WTC11 (cell line): ENCODE data around the gene EXOC6. TPM values are rescaled to one million over a fixed set of nuclear protein-coding genes. Genes with fewer than 3 reads are reported as not detected.

Source experiments
- ATAC-seq: fragments of 200-7000 bp; cut with Tn5 transposase; 2 replicates; pipeline ENCODE4 v1.10.0; 2021; ENCODE audit warnings: mild to moderate bottlenecking, moderate library complexity
- CTCF ChIA-PET: fragments of 300-600 bp; sonication (Branson Sonifier 250); formaldehyde crosslinking; loops from one replicate; lab custom pipeline; 2021; ENCODE audit warnings: antibody characterized with exemption; lab: Charles Lee
- POLR2A ChIA-PET: fragments of 350-600 bp; sonication (Branson Sonifier 250); formaldehyde crosslinking; loops from one replicate; lab custom pipeline; 2021; ENCODE audit warnings: antibody characterized with exemption; lab: Charles Lee
- DNase-seq: peaks from one replicate; pipeline ENCODE4 v3.0.0; 2021; ENCODE audit warnings: low spot score
- H3K27ac Mint-ChIP-seq: 2 replicates; pipeline ENCODE4 v1.8.0; 2021; ENCODE audit warnings: mixed read lengths
- H3K27me3 Mint-ChIP-seq: 2 replicates; pipeline ENCODE4 v1.8.0; 2021; ENCODE audit warnings: low read depth, mild to moderate bottlenecking, moderate library complexity, mixed read lengths
- H3K36me3 Mint-ChIP-seq: 2 replicates; pipeline ENCODE4 v1.8.0; 2021; ENCODE audit warnings: mixed read lengths
- H3K4me1 Mint-ChIP-seq: 2 replicates; pipeline ENCODE4 v1.8.0; 2022; ENCODE audit warnings: mixed read lengths
- H3K4me3 Mint-ChIP-seq: 2 replicates; pipeline ENCODE4 v1.8.0; 2021; ENCODE audit warnings: mild to moderate bottlenecking, moderate library complexity, mixed read lengths
- H3K9me3 Mint-ChIP-seq: 2 replicates; pipeline ENCODE4 v1.8.0; 2021; ENCODE audit warnings: mixed read lengths
- CBFB ChIP-seq: sonication (generic); formaldehyde crosslinking; IDR thresholded peaks from 2 replicates; pipeline ENCODE4 v1.8.1; 2022; ENCODE audit warnings: mild to moderate bottlenecking, low read depth, missing genetic modification reagents
- CREB1 ChIP-seq: sonication (generic); formaldehyde crosslinking; IDR thresholded peaks from 2 replicates; pipeline ENCODE4 v1.8.0; 2023; ENCODE audit warnings: mild to moderate bottlenecking, missing genetic modification reagents
- FOXP1 ChIP-seq: sonication (generic); formaldehyde crosslinking; IDR thresholded peaks from 2 replicates; pipeline ENCODE4 v1.8.0; 2022; ENCODE audit warnings: missing genetic modification reagents, mild to moderate bottlenecking, moderate library complexity, borderline replicate concordance
- KAT7 ChIP-seq: sonication (generic); formaldehyde crosslinking; IDR thresholded peaks from 2 replicates; pipeline ENCODE4 v1.8.1; 2023; ENCODE audit warnings: missing genetic modification reagents, mild to moderate bottlenecking, borderline replicate concordance
- OVOL2 ChIP-seq: fragments of 250-450 bp; sonication (Bioruptor Pico); IDR thresholded peaks from 2 replicates; pipeline ENCODE4 v1.9.0; 2021; ENCODE audit warnings: mild to moderate bottlenecking, borderline replicate concordance
- RELA ChIP-seq: sonication (generic); formaldehyde crosslinking; IDR thresholded peaks from 2 replicates; pipeline ENCODE4 v1.8.1; 2022; ENCODE audit warnings: missing genetic modification reagents, mild to moderate bottlenecking, borderline replicate concordance
- SOX15 ChIP-seq: fragments of 250-450 bp; sonication (Bioruptor Pico); IDR thresholded peaks from 2 replicates; pipeline ENCODE4 v1.9.0; 2021; ENCODE audit warnings: mild to moderate bottlenecking
- TCF7 ChIP-seq: sonication (generic); formaldehyde crosslinking; IDR thresholded peaks from 2 replicates; pipeline ENCODE4 v1.8.0; 2022; ENCODE audit warnings: mild to moderate bottlenecking, low read depth, missing genetic modification reagents, moderate library complexity
- ZBTB21 ChIP-seq: sonication (generic); formaldehyde crosslinking; IDR thresholded peaks from 2 replicates; pipeline ENCODE4 v1.8.1; 2023; ENCODE audit warnings: mild to moderate bottlenecking, missing genetic modification reagents, borderline replicate concordance
- ZNF232 ChIP-seq: sonication (generic); formaldehyde crosslinking; IDR thresholded peaks from 2 replicates; pipeline ENCODE4 v1.8.0; 2022; ENCODE audit warnings: mild to moderate bottlenecking, missing genetic modification reagents
- ZNF317 ChIP-seq: sonication (generic); formaldehyde crosslinking; IDR thresholded peaks from 2 replicates; pipeline ENCODE4 v1.8.1; 2023; ENCODE audit warnings: low read depth, mild to moderate bottlenecking, moderate library complexity, missing genetic modification reagents, borderline replicate concordance
- ZNF423 ChIP-seq: fragments of 250-450 bp; sonication (Bioruptor Pico); IDR thresholded peaks from 2 replicates; pipeline ENCODE4 v2.1.2; 2022; ENCODE audit warnings: mild to moderate bottlenecking, moderate library complexity
- total RNA-seq: library from RNA; stranded (reverse); gene quantifications from 3 replicates; pipeline ENCODE4 v1.2.3, GENCODE V29; 2021
- TF ChIP-seq, protein P1 (sequence below): sonication (generic); formaldehyde crosslinking; IDR thresholded peaks from 2 replicates; pipeline ENCODE4 v1.8.1; 2022; ENCODE audit warnings: missing genetic modification reagents, borderline replicate concordance
- TF ChIP-seq, protein P2 (sequence below): fragments of 250-450 bp; sonication (Bioruptor Pico); IDR thresholded peaks from 2 replicates; pipeline ENCODE4 v1.9.0; 2021; ENCODE audit warnings: moderate library complexity, mild to moderate bottlenecking, inconsistent platforms, borderline replicate concordance
- TF ChIP-seq, protein P3 (sequence below): fragments of 250-450 bp; sonication (Bioruptor Pico); conservative IDR thresholded peaks from 2 replicates; pipeline ENCODE4 v1.9.0; 2021; ENCODE audit warnings: mild to moderate bottlenecking
- TF ChIP-seq, protein P4 (sequence below): sonication (generic); formaldehyde crosslinking; IDR thresholded peaks from 2 replicates; pipeline ENCODE4 v1.8.1; 2023; ENCODE audit warnings: mild to moderate bottlenecking, missing genetic modification reagents
- TF ChIP-seq, protein P5 (sequence below): sonication (generic); formaldehyde crosslinking; IDR thresholded peaks from 2 replicates; pipeline ENCODE4 v1.8.1; 2023; ENCODE audit warnings: mild to moderate bottlenecking, moderate library complexity, missing genetic modification reagents

EXOC6 gene
- total RNA-seq, 1 experiment from 2014 or later = 5.0 TPM

DNA sequence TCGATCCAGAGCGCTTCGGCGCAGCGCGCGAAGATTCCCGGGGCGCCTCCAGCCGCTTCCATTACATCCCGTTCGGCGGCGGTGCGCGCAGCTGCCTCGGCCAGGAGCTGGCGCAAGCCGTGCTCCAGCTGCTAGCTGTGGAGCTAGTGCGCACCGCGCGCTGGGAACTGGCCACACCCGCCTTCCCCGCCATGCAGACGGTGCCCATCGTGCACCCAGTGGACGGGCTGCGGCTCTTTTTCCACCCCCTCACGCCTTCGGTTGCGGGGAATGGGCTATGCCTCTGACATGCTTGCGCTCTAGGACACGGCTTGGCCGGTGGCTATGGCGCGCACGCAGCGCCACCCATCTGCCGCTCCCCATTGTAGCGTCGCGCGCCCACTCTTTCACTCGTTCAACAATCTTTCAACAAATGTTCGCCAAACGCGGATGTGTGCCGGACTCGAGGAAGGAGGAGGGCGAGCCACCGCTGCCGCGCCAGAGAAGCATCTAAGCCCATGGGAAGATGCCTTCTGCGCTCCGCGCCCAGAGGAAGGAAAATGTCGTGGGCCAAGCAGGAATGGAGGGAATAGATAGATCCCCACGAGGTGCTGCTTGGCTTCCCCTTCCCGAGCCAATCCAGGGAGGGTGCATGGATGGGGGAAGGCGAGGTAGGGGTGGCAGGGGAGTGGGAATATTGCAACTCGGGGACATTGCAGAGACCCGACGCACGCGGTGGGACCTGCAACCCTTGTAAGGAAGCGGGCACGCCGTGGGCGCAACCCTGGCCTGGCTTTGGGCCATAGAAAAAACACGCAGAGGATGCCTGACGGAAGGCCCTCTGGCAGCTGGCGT, 220.3 kb downstream of the EXOC6 start (continued):
- TF ChIP-seq, protein P1, sequence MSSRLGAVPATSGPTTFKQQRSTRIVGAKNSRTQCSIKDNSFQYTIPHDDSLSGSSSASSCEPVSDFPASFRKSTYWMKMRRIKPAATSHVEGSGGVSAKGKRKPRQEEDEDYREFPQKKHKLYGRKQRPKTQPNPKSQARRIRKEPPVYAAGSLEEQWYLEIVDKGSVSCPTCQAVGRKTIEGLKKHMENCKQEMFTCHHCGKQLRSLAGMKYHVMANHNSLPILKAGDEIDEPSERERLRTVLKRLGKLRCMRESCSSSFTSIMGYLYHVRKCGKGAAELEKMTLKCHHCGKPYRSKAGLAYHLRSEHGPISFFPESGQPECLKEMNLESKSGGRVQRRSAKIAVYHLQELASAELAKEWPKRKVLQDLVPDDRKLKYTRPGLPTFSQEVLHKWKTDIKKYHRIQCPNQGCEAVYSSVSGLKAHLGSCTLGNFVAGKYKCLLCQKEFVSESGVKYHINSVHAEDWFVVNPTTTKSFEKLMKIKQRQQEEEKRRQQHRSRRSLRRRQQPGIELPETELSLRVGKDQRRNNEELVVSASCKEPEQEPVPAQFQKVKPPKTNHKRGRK (CRISPR knock-in tag) = no peak
- TF ChIP-seq OVOL2 (CRISPR knock-in tag) (no peak), RELA (CRISPR knock-in tag) (peak; percentile 72; the same call in 1 of the 2 replicates), ZBTB21 (no peak), ZNF423 (CRISPR knock-in tag) (no peak), SOX15 (no peak), TCF7 (no peak), ZNF317 (CRISPR knock-in tag) (0 out of 2 replicates have a peak, but pooled peaks have one; percentile 38)
- TF ChIP-seq, protein P2, sequence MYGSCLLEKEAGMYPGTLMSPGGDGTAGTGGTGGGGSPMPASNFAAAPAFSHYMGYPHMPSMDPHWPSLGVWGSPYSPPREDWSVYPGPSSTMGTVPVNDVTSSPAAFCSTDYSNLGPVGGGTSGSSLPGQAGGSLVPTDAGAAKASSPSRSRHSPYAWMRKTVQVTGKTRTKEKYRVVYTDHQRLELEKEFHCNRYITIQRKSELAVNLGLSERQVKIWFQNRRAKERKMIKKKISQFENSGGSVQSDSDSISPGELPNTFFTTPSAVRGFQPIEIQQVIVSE (CRISPR knock-in tag) = no peak
- TF ChIP-seq, all 79 proteins: peak for 9

DNA sequence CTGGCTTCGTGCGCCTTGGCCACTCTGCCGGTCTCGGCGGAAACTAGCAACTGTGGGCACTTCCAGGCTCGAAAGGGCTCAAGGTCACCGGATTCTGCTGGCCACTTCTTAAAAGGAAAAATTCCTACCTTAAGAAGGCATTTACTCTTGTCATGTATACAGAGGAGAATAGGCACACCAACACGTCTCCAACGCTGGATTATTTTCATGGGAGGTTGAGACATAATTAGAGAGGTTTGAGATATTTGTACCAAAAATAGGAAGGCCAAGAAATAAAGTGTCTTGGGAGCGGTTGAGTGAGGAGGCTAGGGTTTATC, 220.9 kb downstream of the EXOC6 start:
- peak overlapping the region; percentile 69 for H3K4me3 Mint-ChIP-seq
- DNase-seq = no peak
- no peak for TF ChIP-seq KAT7
- no peak for TF ChIP-seq CBFB
- no peak for TF ChIP-seq ZNF232
- TF ChIP-seq, protein P2 (CRISPR knock-in tag) = no peak
- TF ChIP-seq, protein P3, sequence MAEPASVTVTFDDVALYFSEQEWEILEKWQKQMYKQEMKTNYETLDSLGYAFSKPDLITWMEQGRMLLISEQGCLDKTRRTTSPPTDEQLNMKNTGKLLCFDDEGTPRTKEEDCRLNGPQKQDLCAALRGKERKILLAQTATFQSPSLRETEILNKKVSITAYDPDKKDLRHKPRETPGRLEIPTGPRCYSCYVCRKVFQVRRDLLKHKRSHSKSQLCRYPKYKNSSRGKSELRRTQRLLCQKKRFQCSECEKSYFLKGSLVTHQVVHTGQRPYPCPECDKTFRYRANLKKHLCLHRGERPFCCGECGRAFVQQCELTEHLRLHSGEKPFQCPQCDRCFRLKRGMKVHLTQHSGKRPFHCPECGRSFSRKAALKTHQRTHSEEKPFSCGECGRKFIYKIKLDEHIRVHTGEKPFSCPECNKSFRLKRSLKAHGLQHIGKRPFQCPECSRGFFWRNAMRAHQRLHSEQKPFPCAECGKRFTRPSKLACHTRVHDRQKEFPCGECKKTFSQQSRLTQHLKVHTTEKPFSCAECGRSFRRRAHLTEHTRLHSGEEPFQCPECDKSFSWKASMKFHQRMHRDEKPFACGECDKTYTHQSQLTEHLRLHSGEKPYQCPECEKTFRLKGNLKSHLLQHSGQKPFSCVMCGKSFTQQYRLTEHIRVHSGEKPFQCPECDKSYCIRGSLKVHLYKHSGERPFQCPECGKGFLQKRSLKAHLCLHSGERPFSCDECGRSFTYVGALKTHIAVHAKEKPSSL (CRISPR knock-in tag) = no peak
- TF ChIP-seq, protein P4, sequence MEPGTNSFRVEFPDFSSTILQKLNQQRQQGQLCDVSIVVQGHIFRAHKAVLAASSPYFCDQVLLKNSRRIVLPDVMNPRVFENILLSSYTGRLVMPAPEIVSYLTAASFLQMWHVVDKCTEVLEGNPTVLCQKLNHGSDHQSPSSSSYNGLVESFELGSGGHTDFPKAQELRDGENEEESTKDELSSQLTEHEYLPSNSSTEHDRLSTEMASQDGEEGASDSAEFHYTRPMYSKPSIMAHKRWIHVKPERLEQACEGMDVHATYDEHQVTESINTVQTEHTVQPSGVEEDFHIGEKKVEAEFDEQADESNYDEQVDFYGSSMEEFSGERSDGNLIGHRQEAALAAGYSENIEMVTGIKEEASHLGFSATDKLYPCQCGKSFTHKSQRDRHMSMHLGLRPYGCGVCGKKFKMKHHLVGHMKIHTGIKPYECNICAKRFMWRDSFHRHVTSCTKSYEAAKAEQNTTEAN (CRISPR knock-in tag) = no peak
- TF ChIP-seq CREB1 (CRISPR knock-in tag) = no peak
- TF ChIP-seq, protein P5, sequence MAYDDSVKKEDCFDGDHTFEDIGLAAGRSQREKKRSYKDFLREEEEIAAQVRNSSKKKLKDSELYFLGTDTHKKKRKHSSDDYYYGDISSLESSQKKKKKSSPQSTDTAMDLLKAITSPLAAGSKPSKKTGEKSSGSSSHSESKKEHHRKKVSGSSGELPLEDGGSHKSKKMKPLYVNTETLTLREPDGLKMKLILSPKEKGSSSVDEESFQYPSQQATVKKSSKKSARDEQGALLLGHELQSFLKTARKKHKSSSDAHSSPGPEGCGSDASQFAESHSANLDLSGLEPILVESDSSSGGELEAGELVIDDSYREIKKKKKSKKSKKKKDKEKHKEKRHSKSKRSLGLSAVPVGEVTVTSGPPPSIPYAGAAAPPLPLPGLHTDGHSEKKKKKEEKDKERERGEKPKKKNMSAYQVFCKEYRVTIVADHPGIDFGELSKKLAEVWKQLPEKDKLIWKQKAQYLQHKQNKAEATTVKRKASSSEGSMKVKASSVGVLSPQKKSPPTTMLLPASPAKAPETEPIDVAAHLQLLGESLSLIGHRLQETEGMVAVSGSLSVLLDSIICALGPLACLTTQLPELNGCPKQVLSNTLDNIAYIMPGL (CRISPR knock-in tag) = no peak
- TF ChIP-seq FOXP1 = no peak
- TF ChIP-seq, all 79 proteins: peak for 0
- ChIA-PET POLR2A (no interaction called here), CTCF (interaction anchor here (1.4 kb wide), 1 partner anchor 63 kb away, joined by 6 read pairs; no protein-coding TSS in a partner anchor)
- H3K27me3 Mint-ChIP-seq = peaks cover 99% of the 10 kb centered on the region
- H3K27ac Mint-ChIP-seq = no peak overlapping the region
- no peak for ATAC-seq
- H3K9me3 Mint-ChIP-seq = no peaks in the 10 kb centered on the region
- H3K36me3 Mint-ChIP-seq = peaks cover 3% of the 10 kb centered on the region; the same call in 1 of the 2 replicates
- peaks cover 49% of the 10 kb centered on the region for H3K4me1 Mint-ChIP-seq
